Stimulated activated CD8-positive, alpha-beta memory T cell treated with anti-CD3 and anti-CD28 coated beads, Interleukin-7, amount 100 ng/mL, for 48 hours (primary cell): Measurements from ENCODE around the gene PHF12.
A peak's percentile ranks its signal among the peaks of the same experiment; 100 is the strongest.
"Not testable (repeated sequence)": the region's sequence is repeated elsewhere in the genome, so short reads cannot be mapped to it uniquely, and the experiment has no call there.

ENCODE experiments used
- DNase-seq, 2 donors: peaks; one replicate each; pipeline ENCODE4 v3.0.0-alpha.2; 2020; ENCODE audit warnings: low read depth in 1 of 2; ENCODE audit errors: extremely low read depth in 1 of 2

PHF12 gene

GRCh38 chr17:28888832-28889231 is 62.5 kb downstream of the PHF12 start:
- no peak for DNase-seq

- no peak for DNase-seq
These were observed 63.3 kb downstream of the PHF12 start for GRCh38 chr17:28887871-28888471.

GRCh38 chr17:28885951-28886350 is 65.4 kb downstream of the PHF12 start:
- no peak for DNase-seq

DNA sequence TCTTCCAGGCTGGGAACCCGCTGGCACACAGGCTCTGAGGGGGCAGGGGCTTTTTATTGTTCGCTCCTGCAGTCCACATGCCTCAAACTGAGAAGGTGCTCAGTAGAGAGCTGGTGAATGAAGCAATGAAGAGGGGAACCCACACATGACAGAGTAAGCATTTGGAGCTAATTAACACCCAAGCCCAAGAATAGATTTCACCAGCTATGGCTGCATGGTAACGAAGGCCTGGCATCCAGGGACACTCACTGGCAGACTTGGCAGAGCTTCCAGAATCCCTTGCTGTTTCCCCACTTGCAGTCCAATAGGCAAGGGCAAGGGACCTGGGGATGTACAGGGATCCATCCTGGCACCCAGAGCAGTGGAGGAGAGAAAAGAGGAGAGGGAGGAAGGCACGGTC is 66.0 kb downstream of the PHF12 start:
- no peak for DNase-seq

DNA sequence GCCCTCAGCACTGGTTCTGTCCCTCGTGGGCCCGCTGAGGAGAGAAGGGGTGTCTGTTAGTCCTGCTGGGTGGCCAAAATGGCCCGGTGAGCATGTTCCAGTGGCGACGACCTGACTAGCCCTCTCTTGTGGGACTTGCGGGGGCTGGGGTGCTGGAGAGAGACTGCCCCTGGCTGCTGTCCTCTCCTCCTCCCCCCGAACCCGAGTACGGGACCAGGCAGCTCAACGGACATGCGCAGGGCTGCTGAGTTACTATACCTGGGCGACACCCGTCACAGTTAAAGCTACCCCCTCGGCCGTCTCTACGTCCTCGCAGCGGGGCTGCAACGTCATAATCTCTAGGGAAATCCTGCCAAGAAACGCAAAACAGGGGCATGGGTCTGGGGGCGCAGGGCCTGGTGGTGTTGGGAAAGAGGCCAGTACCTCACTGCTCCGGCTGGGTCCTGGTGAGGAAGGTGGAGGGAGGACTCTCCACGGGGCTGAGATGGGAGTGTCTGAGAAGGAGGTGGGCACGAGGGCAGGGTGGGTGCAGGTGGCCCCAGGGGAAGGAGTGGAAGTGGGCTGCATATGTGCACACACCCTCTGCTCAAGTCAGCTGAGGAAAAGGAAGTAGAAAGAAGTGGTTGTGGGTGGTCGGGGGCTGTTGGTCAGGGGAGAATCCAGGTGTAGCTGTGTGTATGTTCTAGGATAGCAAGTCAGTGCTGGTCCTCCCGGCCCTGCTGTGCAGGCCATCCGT is 67.2 kb downstream of the PHF12 start:
- no peak for DNase-seq

GRCh38 chr17:28882154-28882895 is 69.0 kb downstream of the PHF12 start:
- DNase-seq: no peak

- DNase-seq: no peak
These were observed 69.7 kb downstream of the PHF12 start for GRCh38 chr17:28881533-28882056.

DNA sequence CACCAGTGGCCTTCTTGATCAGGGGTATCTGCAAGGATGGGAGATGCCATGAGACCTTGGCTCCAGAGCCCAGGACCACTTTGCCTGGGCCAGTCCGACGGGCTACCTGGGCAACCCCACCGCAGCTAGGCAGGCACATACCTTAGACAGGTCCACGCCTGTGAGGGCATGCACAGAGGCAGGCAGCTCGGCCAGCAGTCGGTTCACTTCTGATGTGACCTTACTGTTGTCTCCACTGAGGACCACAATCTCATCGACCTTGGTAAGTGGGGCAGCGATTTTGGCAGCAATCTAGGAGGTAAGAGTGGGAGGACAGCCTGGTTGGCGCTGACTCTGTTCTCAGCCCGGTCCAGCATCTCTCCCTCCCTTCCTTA is 70.8 kb downstream of the PHF12 start:
- DNase-seq: no peak

- no peak for DNase-seq
These were observed 71.3 kb downstream of the PHF12 start for GRCh38 chr17:28879886-28880571.

GRCh38 chr17:28878981-28879380 is 72.3 kb downstream of the PHF12 start:
- no peak for DNase-seq

DNA sequence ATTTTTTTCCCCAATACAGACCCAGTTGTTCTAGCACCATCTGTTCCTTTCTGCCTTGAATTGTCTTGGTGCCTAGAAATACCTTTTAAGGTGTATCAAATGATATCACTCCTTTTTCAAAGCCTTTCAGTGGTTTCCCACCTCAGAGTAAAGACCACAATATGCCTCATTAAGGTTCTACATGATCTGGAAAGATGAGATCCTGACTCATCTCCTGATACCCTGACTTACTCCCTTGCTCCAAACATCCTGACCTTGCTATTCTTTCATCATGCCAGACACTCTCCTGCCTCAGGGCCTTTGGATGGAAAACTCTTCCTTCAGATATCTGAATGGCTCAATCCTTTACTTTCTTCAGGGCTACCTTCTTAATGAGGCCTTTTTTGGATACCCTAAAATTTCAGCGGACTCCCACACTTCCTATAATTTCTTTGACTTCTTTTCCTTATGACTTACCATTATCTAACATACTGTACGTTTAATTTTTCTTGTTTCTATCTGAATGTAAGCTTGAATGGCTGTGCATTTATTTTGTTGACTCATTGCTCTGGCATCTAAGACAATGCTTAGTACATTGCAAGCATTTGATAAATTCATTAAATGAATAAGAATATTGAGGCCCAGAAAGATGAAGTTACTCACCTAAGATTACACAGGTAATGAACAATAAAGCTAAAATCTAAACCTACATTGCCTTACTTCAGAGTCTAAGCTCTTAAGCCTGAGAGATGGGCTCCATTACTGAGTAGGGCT is 73.0 kb downstream of the PHF12 start:
- DNase-seq: no peak

DNA sequence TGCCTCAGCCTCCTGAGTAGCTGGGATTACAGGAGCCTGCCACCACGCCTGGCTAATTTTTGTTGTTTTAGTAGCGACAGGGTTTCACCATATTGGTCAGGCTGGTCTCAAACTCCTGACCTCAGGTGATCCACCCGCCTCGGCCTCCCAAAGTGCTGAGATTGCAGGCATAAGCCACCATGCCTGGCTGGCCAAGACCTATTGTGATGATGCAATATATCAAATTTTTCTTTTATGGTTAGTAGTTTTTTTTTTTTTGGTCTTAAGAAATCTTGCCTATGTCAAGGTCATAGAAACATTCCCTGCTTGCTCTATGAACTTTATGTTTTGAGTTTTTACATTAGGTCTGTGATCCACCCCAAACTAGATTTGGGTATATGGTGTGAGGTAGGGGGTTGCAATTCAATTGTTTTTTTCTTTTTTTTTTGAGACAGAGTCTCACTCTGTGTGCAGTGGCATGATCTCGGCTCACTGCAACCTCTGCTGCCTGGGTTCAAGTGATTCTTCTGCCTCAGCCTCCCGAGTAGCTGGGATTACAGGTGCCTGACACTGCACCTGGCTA is 74.1 kb downstream of the PHF12 start:
- not testable (repeated sequence) for DNase-seq

GRCh38 chr17:28875848-28876550 is 75.3 kb downstream of the PHF12 start:
- no peak for DNase-seq

DNA sequence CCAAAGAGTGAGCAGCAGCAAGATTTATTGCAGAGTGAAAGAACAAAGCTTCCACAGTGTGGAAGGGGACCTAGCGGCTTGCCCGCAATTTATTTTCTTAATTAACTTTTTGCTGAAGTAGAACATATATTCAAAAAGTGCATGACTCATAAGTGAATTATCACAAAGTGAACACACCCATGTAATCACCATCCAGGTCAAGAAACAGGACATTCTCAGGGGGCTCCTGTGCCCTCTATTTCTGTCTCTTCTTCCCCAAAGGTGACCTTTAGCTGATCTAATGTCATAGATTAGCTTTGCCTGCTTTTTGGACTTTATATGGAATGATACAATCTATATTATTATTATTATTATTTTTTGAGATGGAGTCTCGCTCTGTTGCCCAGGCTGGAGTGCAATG is 76.6 kb downstream of the PHF12 start:
- no peak for DNase-seq

DNA sequence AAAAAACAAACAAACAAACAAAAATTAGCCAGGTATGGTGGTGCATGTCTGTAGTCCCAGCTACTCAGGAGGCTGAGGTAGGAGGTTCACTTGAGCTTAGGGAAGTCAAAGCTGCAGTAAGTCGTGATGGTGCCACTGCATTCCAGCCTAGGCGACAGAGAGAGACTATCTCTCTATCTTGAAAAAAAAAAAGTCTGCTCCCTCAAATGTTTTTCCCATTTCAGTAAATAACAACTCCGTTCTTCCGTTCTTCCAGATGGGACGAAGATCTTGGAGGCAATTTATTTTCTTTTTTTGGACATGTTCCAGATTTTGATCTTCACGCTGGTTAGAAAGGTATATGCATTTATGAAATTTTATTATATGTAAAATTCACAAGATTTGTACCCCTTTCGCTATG is 77.5 kb downstream of the PHF12 start:
- DNase-seq: no peak

DNA sequence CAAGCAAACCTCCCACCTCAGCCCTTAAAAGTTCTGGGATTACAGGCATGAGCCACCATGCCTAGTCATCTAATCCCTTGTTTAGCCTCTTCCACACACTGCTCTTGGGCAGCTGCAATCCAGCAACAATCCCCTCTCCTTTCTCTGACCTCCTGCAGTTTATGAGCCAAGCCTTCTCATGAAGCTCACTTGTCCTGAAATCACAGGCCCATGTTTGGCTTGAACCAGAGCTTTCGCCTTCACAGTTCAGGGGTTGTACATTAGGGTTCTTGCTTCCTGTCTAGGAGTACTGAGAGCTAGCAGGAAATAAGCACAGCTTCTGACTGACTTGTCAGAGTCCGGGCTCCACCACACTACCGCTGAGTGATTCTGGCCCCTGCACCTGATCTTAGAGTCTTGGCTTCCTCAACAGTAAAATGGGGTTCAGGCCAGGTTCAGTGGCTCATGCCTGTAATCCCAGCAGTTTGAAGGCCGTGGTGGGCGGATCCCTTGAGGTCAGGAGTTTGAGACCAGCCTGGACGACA is 80.2 kb downstream of the PHF12 start:
- DNase-seq: peak in 1 of 2 donors; percentile 35

GRCh38 chr17:28867276-28867675 is 84.0 kb downstream of the PHF12 start:
- DNase-seq: no peak

DNA sequence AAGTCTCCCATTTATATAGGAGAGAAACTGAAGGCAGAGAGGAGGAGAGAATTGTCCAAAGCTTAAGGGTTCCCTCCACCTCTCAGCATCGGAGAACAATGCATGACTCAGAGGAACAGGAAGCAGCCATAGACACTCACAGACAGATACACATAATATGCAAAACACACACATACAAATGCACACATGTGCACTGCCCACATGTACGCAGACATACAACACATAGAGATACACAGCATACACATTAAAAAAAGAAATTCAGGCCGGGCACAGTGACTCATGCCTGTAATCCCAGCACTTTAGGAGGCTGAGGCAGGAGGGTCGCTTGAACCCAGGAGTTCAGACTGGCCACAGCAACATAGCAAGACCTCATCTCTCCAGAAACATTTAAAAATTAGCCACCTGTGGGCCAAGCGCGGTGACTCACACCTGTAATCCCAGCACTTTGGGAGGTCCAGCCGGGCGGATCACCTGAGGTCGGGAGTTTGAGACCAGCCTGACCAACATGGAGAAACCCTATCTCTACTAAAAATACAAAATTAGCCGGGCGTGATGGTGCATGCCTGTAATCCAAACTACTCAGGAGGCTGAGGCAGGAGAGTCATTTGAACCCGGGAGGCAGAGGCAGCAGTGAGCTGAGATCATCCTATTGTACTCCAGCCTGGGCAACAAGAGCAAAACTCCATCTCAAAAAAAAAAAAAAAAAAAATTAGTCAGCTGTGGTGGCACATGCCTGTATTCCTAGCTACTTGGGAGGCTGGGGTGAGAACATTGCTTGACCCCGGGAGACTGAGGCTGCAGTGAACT is 85.2 kb downstream of the PHF12 start:
- DNase-seq: no peak
